ENCODE measurements around the gene ZBTB1.

GRCh38 chr14:64508215-64508776 is 3.7 kb downstream of the ZBTB1 start:
- TF ChIP-seq ARID2 (IDR thresholded peaks at IDR 0.05) (no peak), KLF10 (CRISPR knock-in tag; IDR thresholded peaks at IDR 0.05) (no peak), PHB2 (IDR thresholded peaks at IDR 0.05; ENCODE audit: low read depth) (no peak)
